ENCODE measurements around the gene FOXE3. TPM values are rescaled to one million over a fixed set of nuclear protein-coding genes. Genes with fewer than 3 reads are reported as not detected.

FOXE3 gene
- total and polyA plus RNA-seq, 9 of the 15 experiments (the other 6 are each of a cell fraction or from before 2014, with no cell fraction given) = not detected

- Histone ChIP-seq H3K9ac (ENCODE audit: insufficient read depth in 1 of 2, low read depth in 2 of 2, low read length in 2 of 2) (no peak overlapping the region), H3K4me1 (replicated peaks in 1 of 2; ENCODE audit: control insufficient read depth in 2 of 2, insufficient read depth in 2 of 2, low read length in 2 of 2) (no peaks in the 10 kb centered on the region; a peak in 2 of 5 replicates), H2AFZ (ENCODE audit: low read depth, low read length) (no peak overlapping the region), H3K27me3 (ENCODE audit: control insufficient read depth in 2 of 2, insufficient read depth in 2 of 2, low read length in 2 of 2) (peaks cover 29 to 60% of the 10 kb centered on the region in 2 experiments), H3K27ac (ENCODE audit: extremely low read depth, low read depth, low read length) (no peak overlapping the region), H3K4me2 (ENCODE audit: insufficient read depth, low read length) (no peak overlapping the region), H3K9me3 (replicated peaks; ENCODE audit: control insufficient read depth, insufficient read depth, low read depth, low read length) (no peaks in the 10 kb centered on the region), H4K20me1 (replicated peaks; ENCODE audit: control insufficient read depth, insufficient read depth, low read length) (0 out of 2 replicates have a peak, but pooled peaks cover 6% of the 10 kb centered on the region), H3K79me2 (ENCODE audit: control insufficient read depth, insufficient read depth, low read length) (no peaks in the 10 kb centered on the region), H3K9me1 (ENCODE audit: control insufficient read depth, insufficient read depth, low read length) (no peaks in the 10 kb centered on the region), H3K4me3 (no peak overlapping the region), H3K36me3 (ENCODE audit: control insufficient read depth, insufficient read depth, low read length) (no peaks in the 10 kb centered on the region)
- whole genome bisulfite sequencing (ENCODE audit: insufficient coverage, low coverage, missing lambda C conversion rate) = 0% methylated on average over 4 of the region's 4 CpGs
- no peak for DNase-seq (ENCODE audit: extremely low read depth in 1 of 4, low spot score in 3 of 4)
- ChIA-PET CTCF (ENCODE audit: low intra/inter-chr PET ratio) (interaction anchor here (0.6 kb wide), 1 partner anchor 310 kb away, joined by 3 read pairs; no protein-coding TSS in a partner anchor), POLR2A (interaction anchor here (0.7 to 2.3 kb wide), 3 partner anchors 10 to 32 kb away, joined by 3 to 6 read pairs (median 4); no protein-coding TSS in a partner anchor)
- intact Hi-C loops (cut with micrococcal nuclease) = no loop called here
- FAIRE-seq = no peak
- ATAC-seq = no peak
- BruUV-seq (replicated peaks) = no TSS peak
- no peak for TF ChIP-seq E2F5 (CRISPR knock-in tag; IDR thresholded peaks at IDR 0.05)
- peak; percentile 47 for TF ChIP-seq CBX2 (IDR thresholded peaks at IDR 0.05; ENCODE audit: insufficient read depth, low read length, poor library complexity, severe bottlenecking)
- TF ChIP-seq ZBTB40 (IDR thresholded peaks at IDR 0.05) = peak; percentile 81
- TF ChIP-seq ZBTB40 (CRISPR knock-in tag; IDR thresholded peaks at IDR 0.05) = peak; percentile 69
- in situ Hi-C loops (cut with MboI) = loop anchor here (10.0 kb wide), 1 partner anchor 246 kb away; no protein-coding TSS in a partner anchor
Observed at GRCh38 chr1:47420547-47420946, 4.5 kb downstream of the FOXE3 start.

All from K562 (cell line).